ENCODE measurements around the gene PIMREG.
A peak's percentile ranks its signal among the peaks of the same experiment; 100 is the strongest.

The PIMREG gene

DNA sequence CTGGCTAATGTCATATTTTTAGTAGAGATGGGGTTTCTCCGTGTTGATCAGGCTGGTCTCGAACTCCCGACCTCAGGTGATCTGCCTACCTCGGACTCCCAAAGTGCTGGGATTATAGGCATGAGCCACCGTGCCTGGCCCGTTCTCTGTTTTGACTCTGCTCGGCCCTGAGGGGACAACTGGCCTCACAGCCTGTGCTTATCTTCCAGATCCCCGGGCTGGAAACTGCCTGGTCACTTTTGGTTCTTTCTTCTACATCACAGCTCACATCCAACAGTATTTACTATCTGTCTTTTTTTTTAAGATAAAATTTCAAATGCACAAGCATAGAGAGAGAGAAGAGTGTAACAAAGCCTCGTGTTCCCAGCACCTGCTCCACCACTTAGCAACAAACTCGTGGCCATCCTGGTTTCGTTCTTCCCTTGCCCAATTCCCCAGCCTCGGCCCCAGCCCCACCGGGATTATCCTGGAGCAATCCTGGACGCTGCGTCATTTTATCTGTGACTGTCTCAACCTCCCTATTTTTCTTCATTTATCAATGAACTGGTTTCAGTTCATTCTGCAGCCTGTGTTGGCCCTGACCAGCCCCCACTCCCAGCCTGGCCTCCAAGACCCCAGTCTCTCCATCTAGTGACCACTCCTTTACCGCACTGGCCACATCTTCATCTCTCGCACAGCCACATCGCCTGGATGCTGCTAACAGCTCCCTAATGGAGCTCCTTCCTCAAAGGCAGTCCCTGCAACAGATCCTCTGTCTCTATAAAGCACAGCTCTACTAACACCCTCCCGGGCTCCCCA lies 21.1 kb downstream of the PIMREG start:
- 89% methylated on average over 15 of the region's 19 CpGs for WGBS (ENCODE audit: insufficient coverage)
- no peaks in the 10 kb centered on the region for H3K4me1 ChIP-seq (ENCODE audit: control extremely low read depth in 1 of 4, control insufficient read depth in 4 of 4, insufficient read depth in 4 of 4, low read length in 3 of 4)
- CTCF ChIA-PET = no interaction called here
- H3K27ac ChIP-seq (ENCODE audit: insufficient read depth in 1 of 2, low read depth in 1 of 2, low read length in 2 of 2, poor library complexity in 1 of 2, severe bottlenecking in 2 of 2) = no peak overlapping the region
- no peak overlapping the region for H3K4me3 ChIP-seq (ENCODE audit: control insufficient read depth in 1 of 7, extremely low read depth in 1 of 7, insufficient read depth in 4 of 7, low read depth in 2 of 7, low read length in 6 of 7)
- H3K36me3 ChIP-seq (ENCODE audit: control insufficient read depth in 4 of 4, insufficient read depth in 4 of 4, low read length in 3 of 4) = no peaks in the 10 kb centered on the region
- DNase-seq = no peak
- POLR2A ChIA-PET = no interaction called here
- H3K27me3 ChIP-seq (replicated peaks in 2 of 5; ENCODE audit: control insufficient read depth in 4 of 5, insufficient read depth in 5 of 5, low read length in 4 of 5) = peaks cover 0 to 2% (median 0%) of the 10 kb centered on the region in 5 experiments
- peaks cover 0 to 2% (median 0%) of the 10 kb centered on the region in 5 experiments for H3K9me3 ChIP-seq (ENCODE audit: control extremely low read depth in 1 of 5, control insufficient read depth in 4 of 5, insufficient read depth in 2 of 5, low read depth in 1 of 5, low read length in 4 of 5)

DNA sequence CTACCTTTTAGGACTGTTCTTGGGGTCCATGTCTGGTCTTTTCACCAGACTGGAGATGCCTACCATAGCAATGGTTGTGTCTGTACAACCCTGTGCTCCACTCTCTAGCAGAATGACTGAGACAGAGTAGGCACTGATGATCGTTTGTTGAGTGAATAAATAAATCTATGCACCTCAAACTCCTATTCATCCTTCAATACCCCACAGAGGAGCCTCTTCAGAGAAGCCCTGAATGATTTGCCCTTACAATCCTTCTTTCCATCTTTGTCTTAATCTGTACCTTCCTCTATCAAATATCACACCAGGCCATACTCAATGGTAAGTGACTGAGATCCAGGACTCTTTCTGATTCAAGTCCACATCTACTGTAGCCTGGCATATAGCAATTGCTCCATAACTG lies 23.3 kb downstream of the PIMREG start:
- Histone ChIP-seq H3K27ac (ENCODE audit: insufficient read depth in 1 of 2, low read depth in 1 of 2, low read length in 2 of 2, poor library complexity in 1 of 2, severe bottlenecking in 2 of 2) (no peak overlapping the region), H3K4me1 (ENCODE audit: control extremely low read depth in 1 of 4, control insufficient read depth in 4 of 4, insufficient read depth in 4 of 4, low read length in 3 of 4) (no peaks in the 10 kb centered on the region), H3K9me3 (ENCODE audit: control extremely low read depth in 1 of 5, control insufficient read depth in 4 of 5, insufficient read depth in 2 of 5, low read depth in 1 of 5, low read length in 4 of 5) (peaks cover 0 to 2% (median 0%) of the 10 kb centered on the region in 5 experiments), H3K27me3 (replicated peaks in 2 of 5; ENCODE audit: control insufficient read depth in 4 of 5, insufficient read depth in 5 of 5, low read length in 4 of 5) (no peaks in the 10 kb centered on the region), H3K4me3 (ENCODE audit: control insufficient read depth in 1 of 7, extremely low read depth in 1 of 7, insufficient read depth in 4 of 7, low read depth in 2 of 7, low read length in 6 of 7) (no peak overlapping the region), H3K36me3 (ENCODE audit: control insufficient read depth in 4 of 4, insufficient read depth in 4 of 4, low read length in 3 of 4) (no peaks in the 10 kb centered on the region)
- no peak for DNase-seq
- no CpG with 5 or more reads among the region's 1 CpG for WGBS (ENCODE audit: insufficient coverage)
- CTCF ChIA-PET = interaction anchor here (1.3 kb wide), 1 partner anchor 15 kb away, joined by 3 read pairs; no protein-coding TSS in a partner anchor
- POLR2A ChIA-PET = no interaction called here

DNA sequence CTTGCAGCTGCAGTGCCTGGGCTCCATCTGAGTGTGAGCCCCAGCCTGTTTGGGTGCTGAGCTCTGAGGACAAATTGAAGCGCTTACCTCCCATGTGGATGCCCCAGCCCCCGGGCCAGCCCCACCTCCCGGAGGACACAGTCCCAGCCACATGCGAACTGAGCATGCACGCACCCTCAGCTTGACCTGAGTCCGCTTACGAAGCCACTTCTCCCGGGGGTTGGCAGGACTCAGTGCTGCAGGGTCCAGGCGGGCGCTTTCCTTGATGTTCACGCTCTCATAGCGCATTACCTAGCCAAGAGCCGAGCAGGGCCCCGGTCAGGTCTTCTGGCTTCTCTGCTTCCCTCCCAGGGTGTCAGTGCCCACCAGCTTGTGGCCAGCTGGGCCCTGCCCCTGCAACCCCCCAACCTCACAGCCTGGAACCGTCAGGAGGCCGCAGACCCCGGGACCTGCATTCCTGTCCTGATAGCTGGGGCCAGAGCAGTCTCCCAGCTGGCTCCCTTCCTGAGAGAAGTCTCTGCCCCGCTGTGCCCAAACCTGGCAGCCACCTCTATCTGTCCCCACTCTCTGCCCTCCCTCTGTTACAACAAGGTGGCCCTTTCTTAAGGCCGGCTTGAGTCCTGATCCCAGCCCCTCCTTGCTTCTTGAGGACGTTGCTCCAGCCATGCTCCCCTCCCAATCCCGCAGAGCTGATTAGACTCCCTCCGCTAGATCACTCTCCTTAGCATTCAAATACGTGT lies 24.0 kb downstream of the PIMREG start:
- no peaks in the 10 kb centered on the region for H3K36me3 ChIP-seq (ENCODE audit: control insufficient read depth in 4 of 4, insufficient read depth in 4 of 4, low read length in 3 of 4)
- DNase-seq = no peak
- H3K27me3 ChIP-seq (replicated peaks in 2 of 5; ENCODE audit: control insufficient read depth in 4 of 5, insufficient read depth in 5 of 5, low read length in 4 of 5) = no peaks in the 10 kb centered on the region
- no peak overlapping the region for H3K27ac ChIP-seq (ENCODE audit: insufficient read depth in 1 of 2, low read depth in 1 of 2, low read length in 2 of 2, poor library complexity in 1 of 2, severe bottlenecking in 2 of 2)
- no peaks in the 10 kb centered on the region for H3K4me1 ChIP-seq (ENCODE audit: control extremely low read depth in 1 of 4, control insufficient read depth in 4 of 4, insufficient read depth in 4 of 4, low read length in 3 of 4)
- POLR2A ChIA-PET = no interaction called here
- H3K4me3 ChIP-seq (ENCODE audit: control insufficient read depth in 1 of 7, extremely low read depth in 1 of 7, insufficient read depth in 4 of 7, low read depth in 2 of 7, low read length in 6 of 7) = no peak overlapping the region
- CTCF ChIA-PET = interaction anchor here (1.3 kb wide), 1 partner anchor 16 kb away, joined by 3 read pairs; no protein-coding TSS in a partner anchor
- H3K9me3 ChIP-seq (ENCODE audit: control extremely low read depth in 1 of 5, control insufficient read depth in 4 of 5, insufficient read depth in 2 of 5, low read depth in 1 of 5, low read length in 4 of 5) = peaks cover 0 to 2% (median 0%) of the 10 kb centered on the region in 5 experiments
- WGBS (ENCODE audit: insufficient coverage) = 93% methylated on average over 23 of the region's 23 CpGs

DNA sequence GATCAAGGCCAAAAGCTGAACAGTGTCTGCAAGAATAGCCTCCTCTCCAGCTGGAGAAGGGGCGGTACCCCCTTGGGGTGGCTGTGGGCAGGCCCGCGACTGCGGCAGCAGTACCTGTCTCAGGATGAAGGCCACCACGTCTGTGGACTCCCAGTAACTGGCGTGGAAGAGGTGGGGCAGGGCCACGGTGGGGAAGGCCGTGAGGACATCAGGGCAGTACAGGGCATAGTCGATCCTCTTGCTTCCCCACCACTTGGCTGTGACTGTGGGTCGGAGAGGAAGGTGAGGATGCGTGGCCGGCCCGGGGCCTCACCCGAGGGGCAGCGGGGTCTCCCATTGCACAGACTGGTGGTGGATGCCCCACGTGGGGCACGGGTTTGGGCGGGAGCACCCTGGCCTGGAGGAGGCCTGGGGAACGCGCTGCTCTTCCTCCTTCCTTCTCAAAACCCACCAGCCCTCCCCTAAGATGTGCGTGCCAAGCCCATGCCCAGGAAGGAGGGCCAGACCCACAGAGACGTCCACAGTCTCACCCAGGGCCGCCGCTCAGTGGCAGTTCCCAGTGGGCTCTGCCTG lies 26.0 kb downstream of the PIMREG start:
- H3K36me3 ChIP-seq (ENCODE audit: control insufficient read depth in 4 of 4, insufficient read depth in 4 of 4, low read length in 3 of 4) = no peaks in the 10 kb centered on the region
- peaks cover 0 to 1% (median 0%) of the 10 kb centered on the region in 5 experiments for H3K27me3 ChIP-seq (replicated peaks in 2 of 5; ENCODE audit: control insufficient read depth in 4 of 5, insufficient read depth in 5 of 5, low read length in 4 of 5)
- ChIA-PET POLR2A (no interaction called here), CTCF (no interaction called here)
- no peak overlapping the region for H3K4me3 ChIP-seq (ENCODE audit: control insufficient read depth in 1 of 7, extremely low read depth in 1 of 7, insufficient read depth in 4 of 7, low read depth in 2 of 7, low read length in 6 of 7)
- no peaks in the 10 kb centered on the region for H3K4me1 ChIP-seq (ENCODE audit: control extremely low read depth in 1 of 4, control insufficient read depth in 4 of 4, insufficient read depth in 4 of 4, low read length in 3 of 4)
- no peak for DNase-seq
- no peak overlapping the region for H3K27ac ChIP-seq (ENCODE audit: insufficient read depth in 1 of 2, low read depth in 1 of 2, low read length in 2 of 2, poor library complexity in 1 of 2, severe bottlenecking in 2 of 2)
- peaks cover 0 to 2% (median 0%) of the 10 kb centered on the region in 5 experiments for H3K9me3 ChIP-seq (ENCODE audit: control extremely low read depth in 1 of 5, control insufficient read depth in 4 of 5, insufficient read depth in 2 of 5, low read depth in 1 of 5, low read length in 4 of 5)
- 93% methylated on average over 18 of the region's 24 CpGs for WGBS (ENCODE audit: insufficient coverage)

DNA sequence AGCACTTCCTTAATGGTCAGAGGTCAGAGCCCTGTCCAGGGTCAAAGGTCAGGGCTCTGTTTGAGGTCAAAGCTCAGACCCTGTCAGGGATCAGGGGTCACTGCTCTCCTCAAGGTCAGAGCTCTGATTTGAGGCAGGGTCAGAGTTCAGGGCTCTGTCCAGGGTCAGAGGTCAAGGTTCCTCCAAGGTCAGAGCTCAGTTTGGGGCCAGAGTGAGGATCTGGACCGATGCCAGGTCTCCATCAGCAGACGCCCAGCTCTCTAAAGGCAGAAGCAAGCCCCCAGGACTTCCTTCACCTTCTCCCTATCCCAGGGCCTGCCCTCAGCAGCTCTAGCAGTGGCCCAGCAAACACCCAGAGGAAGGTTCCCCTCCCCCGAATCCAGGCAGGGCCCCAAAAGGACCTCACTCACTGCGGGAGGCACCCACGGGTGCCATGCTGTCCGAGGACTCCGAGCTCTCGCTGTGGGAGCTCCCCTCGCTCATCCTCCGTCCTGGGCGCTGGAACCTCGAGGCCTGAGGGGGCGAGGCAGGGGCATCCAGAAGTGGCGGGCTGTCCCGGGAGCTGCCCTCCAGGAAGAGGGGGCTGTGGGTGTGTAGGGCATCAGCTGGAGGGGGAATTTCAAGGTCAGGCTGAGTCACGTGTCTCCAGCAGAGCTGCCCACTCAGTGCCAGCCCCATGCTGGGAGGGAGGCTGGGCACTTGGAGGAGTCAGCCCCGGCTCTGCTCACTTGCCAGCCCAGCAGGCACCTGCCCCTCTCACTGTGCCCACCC lies 26.7 kb downstream of the PIMREG start:
- WGBS (ENCODE audit: insufficient coverage) = 95% methylated on average over 15 of the region's 17 CpGs
- ChIA-PET POLR2A (no interaction called here), CTCF (interaction anchor here (2.7 kb wide), 1 partner anchor 138 kb away, joined by 8 read pairs; no protein-coding TSS in a partner anchor)
- no peak overlapping the region for H3K27ac ChIP-seq (ENCODE audit: insufficient read depth in 1 of 2, low read depth in 1 of 2, low read length in 2 of 2, poor library complexity in 1 of 2, severe bottlenecking in 2 of 2)
- H3K4me3 ChIP-seq (ENCODE audit: control insufficient read depth in 1 of 7, extremely low read depth in 1 of 7, insufficient read depth in 4 of 7, low read depth in 2 of 7, low read length in 6 of 7) = no peak overlapping the region
- DNase-seq = no peak
- H3K36me3 ChIP-seq (ENCODE audit: control insufficient read depth in 4 of 4, insufficient read depth in 4 of 4, low read length in 3 of 4) = no peaks in the 10 kb centered on the region
- peaks cover 0 to 2% (median 0%) of the 10 kb centered on the region in 5 experiments for H3K9me3 ChIP-seq (ENCODE audit: control extremely low read depth in 1 of 5, control insufficient read depth in 4 of 5, insufficient read depth in 2 of 5, low read depth in 1 of 5, low read length in 4 of 5)
- H3K4me1 ChIP-seq (ENCODE audit: control extremely low read depth in 1 of 4, control insufficient read depth in 4 of 4, insufficient read depth in 4 of 4, low read length in 3 of 4) = no peaks in the 10 kb centered on the region
- H3K27me3 ChIP-seq (replicated peaks in 2 of 5; ENCODE audit: control insufficient read depth in 4 of 5, insufficient read depth in 5 of 5, low read length in 4 of 5) = peaks cover 0 to 6% (median 0%) of the 10 kb centered on the region in 5 experiments

DNA sequence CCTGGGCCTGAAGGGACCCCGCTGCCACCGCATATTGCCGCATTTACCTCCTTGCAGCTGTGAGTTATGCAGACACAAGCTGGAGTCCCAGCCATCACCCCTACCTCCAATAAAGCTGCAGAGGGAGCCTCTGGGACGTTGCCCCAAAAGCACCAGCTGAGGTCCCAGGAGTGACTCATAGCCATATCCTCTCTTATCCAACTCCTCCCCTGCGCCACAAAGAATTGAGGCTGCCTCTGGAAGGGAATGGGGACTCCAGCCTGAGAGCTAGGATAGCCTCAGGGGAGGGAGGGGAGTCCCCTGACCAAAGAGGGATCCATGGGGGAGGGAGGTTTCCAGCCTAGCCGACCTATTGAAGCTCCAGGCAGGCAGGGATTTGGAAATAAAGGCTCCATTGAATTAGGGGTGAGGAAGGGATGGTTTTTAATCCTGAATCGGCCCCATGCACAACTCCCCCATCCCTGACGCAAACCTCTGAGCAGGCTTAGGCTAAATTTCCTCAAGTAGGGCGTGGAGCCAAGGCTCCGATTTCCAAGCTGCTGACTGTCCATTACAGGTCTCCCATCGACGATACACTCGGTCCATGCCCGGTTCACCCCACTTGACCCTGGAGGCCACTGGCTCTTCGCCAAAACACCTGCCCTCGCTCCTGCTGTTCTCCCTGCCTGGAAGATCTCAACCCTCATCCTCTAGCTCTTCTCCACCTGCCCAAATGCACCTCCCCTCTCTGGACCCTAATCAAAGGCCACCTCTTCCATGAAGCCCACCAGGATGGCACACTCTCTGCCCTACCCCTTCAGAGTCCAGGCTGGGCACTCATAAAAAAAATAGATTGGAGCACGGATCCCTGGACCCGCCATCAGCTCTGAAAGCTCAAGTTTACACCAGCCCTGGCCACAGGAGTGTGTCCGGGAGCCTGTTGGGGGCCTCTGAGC lies 27.5 kb downstream of the PIMREG start:
- peak in 2 of 3 donors; percentile 30 to 36 for DNase-seq
- 97% methylated on average over 17 of the region's 19 CpGs for WGBS (ENCODE audit: insufficient coverage)
- H3K9me3 ChIP-seq (ENCODE audit: control extremely low read depth in 1 of 5, control insufficient read depth in 4 of 5, insufficient read depth in 2 of 5, low read depth in 1 of 5, low read length in 4 of 5) = peaks cover 0 to 2% (median 0%) of the 10 kb centered on the region in 5 experiments
- H3K27me3 ChIP-seq (replicated peaks in 2 of 5; ENCODE audit: control insufficient read depth in 4 of 5, insufficient read depth in 5 of 5, low read length in 4 of 5) = peaks cover 0 to 6% (median 0%) of the 10 kb centered on the region in 5 experiments
- H3K36me3 ChIP-seq (ENCODE audit: control insufficient read depth in 4 of 4, insufficient read depth in 4 of 4, low read length in 3 of 4) = no peaks in the 10 kb centered on the region
- no peaks in the 10 kb centered on the region for H3K4me1 ChIP-seq (ENCODE audit: control extremely low read depth in 1 of 4, control insufficient read depth in 4 of 4, insufficient read depth in 4 of 4, low read length in 3 of 4)
- ChIA-PET POLR2A (no interaction called here), CTCF (interaction anchor here (1.0 to 2.8 kb wide), 9 partner anchors 9 to 177 kb away, joined by 3 to 14 read pairs (median 4); no protein-coding TSS in a partner anchor)
- no peak overlapping the region for H3K27ac ChIP-seq (ENCODE audit: insufficient read depth in 1 of 2, low read depth in 1 of 2, low read length in 2 of 2, poor library complexity in 1 of 2, severe bottlenecking in 2 of 2)
- H3K4me3 ChIP-seq (ENCODE audit: control insufficient read depth in 1 of 7, extremely low read depth in 1 of 7, insufficient read depth in 4 of 7, low read depth in 2 of 7, low read length in 6 of 7) = no peak overlapping the region
